GM23338 (cell line): ENCODE results near the gene KCNJ4.

Experiments used
- EZH2 ChIP-seq: fragments of 200-600 bp; sonication (generic); IDR thresholded peaks from one replicate; pipeline ENCODE4 v1.8.0; 2017; ENCODE audit warnings: antibody characterized with exemption, mild to moderate bottlenecking, low read depth; ENCODE audit not compliant: unreplicated experiment
- EZH2phosphoT487 ChIP-seq: fragments of 200-600 bp; sonication (generic); IDR thresholded peaks from one replicate; pipeline ENCODE4 v1.8.1; 2018; ENCODE audit warnings: antibody characterized with exemption; ENCODE audit not compliant: unreplicated experiment
- JUNB ChIP-seq: IDR thresholded peaks from one replicate; pipeline ENCODE4 v1.6.1; 2016; ENCODE audit warnings: antibody characterized with exemption; ENCODE audit not compliant: unreplicated experiment
- POLR2AphosphoS5 ChIP-seq: IDR thresholded peaks from 2 replicates; pipeline ENCODE4 v1.6.1; 2016; ENCODE audit warnings: antibody characterized with exemption, low read depth
- TF ChIP-seq, protein P1 (sequence below), 2 experiments: fragments of 200-600 bp in 1 of 2; sonication (generic) in 1 of 2; conservative IDR thresholded peaks; 2 replicates each; pipeline versions ENCODE4 v1.5.1 to v1.6.1; 2016 to 2017; ENCODE audit warnings: antibody characterized with exemption in 2 of 2, low read depth in 2 of 2, mild to moderate bottlenecking in 2 of 2, moderate library complexity in 1 of 2
- TF ChIP-seq, protein P2 (sequence below): IDR thresholded peaks from 2 replicates; pipeline ENCODE4 v1.6.1; 2016; ENCODE audit warnings: antibody characterized with exemption
- TF ChIP-seq, protein P3 (sequence below): IDR thresholded peaks from one replicate; pipeline ENCODE4 v1.6.1; 2018; ENCODE audit warnings: antibody characterized with exemption; ENCODE audit not compliant: unreplicated experiment

DNA sequence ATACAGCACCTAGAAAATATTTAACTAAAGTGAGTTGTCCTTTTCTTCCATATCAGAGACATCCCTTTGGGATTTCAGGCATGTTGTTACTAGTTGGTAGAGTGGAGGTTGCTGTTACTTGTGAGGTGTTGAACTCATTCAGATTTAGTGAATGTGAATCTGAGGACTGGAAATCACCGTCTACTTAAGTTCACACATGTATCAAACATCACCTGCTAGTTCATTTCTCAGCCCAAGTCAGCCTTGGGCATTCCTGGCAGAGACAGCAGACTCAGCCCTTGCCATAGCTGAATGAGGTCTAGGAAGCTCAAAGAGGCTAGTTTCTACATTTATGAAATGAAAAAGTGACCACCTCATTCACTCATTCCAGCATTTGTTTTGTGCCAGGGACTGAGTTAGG is 22.6 kb upstream of the KCNJ4 start:
- TF ChIP-seq JUNB: no peak
- TF ChIP-seq, protein P1, sequence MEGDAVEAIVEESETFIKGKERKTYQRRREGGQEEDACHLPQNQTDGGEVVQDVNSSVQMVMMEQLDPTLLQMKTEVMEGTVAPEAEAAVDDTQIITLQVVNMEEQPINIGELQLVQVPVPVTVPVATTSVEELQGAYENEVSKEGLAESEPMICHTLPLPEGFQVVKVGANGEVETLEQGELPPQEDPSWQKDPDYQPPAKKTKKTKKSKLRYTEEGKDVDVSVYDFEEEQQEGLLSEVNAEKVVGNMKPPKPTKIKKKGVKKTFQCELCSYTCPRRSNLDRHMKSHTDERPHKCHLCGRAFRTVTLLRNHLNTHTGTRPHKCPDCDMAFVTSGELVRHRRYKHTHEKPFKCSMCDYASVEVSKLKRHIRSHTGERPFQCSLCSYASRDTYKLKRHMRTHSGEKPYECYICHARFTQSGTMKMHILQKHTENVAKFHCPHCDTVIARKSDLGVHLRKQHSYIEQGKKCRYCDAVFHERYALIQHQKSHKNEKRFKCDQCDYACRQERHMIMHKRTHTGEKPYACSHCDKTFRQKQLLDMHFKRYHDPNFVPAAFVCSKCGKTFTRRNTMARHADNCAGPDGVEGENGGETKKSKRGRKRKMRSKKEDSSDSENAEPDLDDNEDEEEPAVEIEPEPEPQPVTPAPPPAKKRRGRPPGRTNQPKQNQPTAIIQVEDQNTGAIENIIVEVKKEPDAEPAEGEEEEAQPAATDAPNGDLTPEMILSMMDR (conservative IDR thresholded peaks at IDR 0.05; ENCODE audit: low read depth in 2 of 2): no peak
- TF ChIP-seq POLR2AphosphoS5: no peak
- TF ChIP-seq EZH2phosphoT487: no peak
- TF ChIP-seq EZH2: no peak
- TF ChIP-seq, protein P2, sequence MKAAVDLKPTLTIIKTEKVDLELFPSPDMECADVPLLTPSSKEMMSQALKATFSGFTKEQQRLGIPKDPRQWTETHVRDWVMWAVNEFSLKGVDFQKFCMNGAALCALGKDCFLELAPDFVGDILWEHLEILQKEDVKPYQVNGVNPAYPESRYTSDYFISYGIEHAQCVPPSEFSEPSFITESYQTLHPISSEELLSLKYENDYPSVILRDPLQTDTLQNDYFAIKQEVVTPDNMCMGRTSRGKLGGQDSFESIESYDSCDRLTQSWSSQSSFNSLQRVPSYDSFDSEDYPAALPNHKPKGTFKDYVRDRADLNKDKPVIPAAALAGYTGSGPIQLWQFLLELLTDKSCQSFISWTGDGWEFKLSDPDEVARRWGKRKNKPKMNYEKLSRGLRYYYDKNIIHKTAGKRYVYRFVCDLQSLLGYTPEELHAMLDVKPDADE: no peak
- TF ChIP-seq, protein P3, sequence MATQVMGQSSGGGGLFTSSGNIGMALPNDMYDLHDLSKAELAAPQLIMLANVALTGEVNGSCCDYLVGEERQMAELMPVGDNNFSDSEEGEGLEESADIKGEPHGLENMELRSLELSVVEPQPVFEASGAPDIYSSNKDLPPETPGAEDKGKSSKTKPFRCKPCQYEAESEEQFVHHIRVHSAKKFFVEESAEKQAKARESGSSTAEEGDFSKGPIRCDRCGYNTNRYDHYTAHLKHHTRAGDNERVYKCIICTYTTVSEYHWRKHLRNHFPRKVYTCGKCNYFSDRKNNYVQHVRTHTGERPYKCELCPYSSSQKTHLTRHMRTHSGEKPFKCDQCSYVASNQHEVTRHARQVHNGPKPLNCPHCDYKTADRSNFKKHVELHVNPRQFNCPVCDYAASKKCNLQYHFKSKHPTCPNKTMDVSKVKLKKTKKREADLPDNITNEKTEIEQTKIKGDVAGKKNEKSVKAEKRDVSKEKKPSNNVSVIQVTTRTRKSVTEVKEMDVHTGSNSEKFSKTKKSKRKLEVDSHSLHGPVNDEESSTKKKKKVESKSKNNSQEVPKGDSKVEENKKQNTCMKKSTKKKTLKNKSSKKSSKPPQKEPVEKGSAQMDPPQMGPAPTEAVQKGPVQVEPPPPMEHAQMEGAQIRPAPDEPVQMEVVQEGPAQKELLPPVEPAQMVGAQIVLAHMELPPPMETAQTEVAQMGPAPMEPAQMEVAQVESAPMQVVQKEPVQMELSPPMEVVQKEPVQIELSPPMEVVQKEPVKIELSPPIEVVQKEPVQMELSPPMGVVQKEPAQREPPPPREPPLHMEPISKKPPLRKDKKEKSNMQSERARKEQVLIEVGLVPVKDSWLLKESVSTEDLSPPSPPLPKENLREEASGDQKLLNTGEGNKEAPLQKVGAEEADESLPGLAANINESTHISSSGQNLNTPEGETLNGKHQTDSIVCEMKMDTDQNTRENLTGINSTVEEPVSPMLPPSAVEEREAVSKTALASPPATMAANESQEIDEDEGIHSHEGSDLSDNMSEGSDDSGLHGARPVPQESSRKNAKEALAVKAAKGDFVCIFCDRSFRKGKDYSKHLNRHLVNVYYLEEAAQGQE: no peak
